Measurements from ENCODE around the gene COG5.

DNA sequence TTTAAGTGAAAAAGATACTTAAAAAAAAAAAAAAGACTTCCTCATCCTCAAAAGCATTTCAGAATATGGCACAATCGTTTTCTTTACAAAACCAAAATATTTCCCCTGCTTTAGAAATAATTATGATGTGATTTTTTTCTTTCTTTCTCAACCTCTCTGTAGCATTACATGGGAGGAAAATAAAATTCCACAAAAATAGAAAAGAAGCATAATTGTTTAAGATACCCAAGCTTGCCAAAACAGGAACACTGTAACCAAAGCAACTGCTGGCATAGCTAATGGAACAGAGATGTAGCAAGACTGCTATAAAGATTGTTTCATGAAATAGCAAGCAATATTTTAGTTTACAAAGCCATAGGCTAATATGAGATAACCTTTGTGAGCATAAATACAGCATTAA, 169.4 kb downstream of the COG5 start:
- TF ChIP-seq CTCF (tag by site-specific recombination; IDR thresholded peaks at IDR 0.05) (no peak), ZNF174 (tag by site-specific recombination; IDR thresholded peaks at IDR 0.05) (no peak), FEZF1 (tag by site-specific recombination; IDR thresholded peaks at IDR 0.05) (no peak), ZNF677 (tag by site-specific recombination; IDR thresholded peaks at IDR 0.05) (no peak), KLF17 (tag by site-specific recombination; IDR thresholded peaks at IDR 0.05) (no peak), ZBTB20 (tag by site-specific recombination; IDR thresholded peaks at IDR 0.05) (no peak), ZBTB1 (tag by site-specific recombination; IDR thresholded peaks at IDR 0.05) (no peak), ZNF510 (tag by site-specific recombination; IDR thresholded peaks at IDR 0.05; ENCODE audit: insufficient replicate concordance) (no peak), SETDB1 (IDR thresholded peaks at IDR 0.05; ENCODE audit: insufficient read length, low read length) (no peak), ZNF311 (tag by site-specific recombination; IDR thresholded peaks at IDR 0.05; ENCODE audit: borderline replicate concordance) (no peak), ZNF768 (tag by site-specific recombination; IDR thresholded peaks at IDR 0.05) (no peak), GLI4 (tag by site-specific recombination; IDR thresholded peaks at IDR 0.05) (no peak)
- TF ChIP-seq, protein P1, sequence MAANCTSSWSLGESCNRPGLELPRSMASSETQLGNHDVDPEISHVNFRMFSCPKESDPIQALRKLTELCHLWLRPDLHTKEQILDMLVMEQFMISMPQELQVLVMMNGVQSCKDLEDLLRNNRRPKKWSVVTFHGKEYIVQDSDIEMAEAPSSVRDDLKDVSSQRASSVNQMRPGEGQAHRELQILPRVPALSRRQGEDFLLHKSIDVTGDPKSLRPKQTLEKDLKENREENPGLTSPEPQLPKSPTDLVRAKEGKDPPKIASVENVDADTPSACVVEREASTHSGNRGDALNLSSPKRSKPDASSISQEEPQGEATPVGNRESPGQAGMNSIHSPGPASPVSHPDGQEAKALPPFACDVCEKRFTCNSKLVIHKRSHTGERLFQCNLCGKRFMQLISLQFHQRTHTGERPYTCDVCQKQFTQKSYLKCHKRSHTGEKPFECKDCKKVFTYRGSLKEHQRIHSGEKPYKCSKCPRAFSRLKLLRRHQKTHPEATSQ (tag by site-specific recombination; IDR thresholded peaks at IDR 0.05): no peak
- TF ChIP-seq, protein P2, sequence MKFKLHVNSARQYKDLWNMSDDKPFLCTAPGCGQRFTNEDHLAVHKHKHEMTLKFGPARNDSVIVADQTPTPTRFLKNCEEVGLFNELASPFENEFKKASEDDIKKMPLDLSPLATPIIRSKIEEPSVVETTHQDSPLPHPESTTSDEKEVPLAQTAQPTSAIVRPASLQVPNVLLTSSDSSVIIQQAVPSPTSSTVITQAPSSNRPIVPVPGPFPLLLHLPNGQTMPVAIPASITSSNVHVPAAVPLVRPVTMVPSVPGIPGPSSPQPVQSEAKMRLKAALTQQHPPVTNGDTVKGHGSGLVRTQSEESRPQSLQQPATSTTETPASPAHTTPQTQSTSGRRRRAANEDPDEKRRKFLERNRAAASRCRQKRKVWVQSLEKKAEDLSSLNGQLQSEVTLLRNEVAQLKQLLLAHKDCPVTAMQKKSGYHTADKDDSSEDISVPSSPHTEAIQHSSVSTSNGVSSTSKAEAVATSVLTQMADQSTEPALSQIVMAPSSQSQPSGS (tag by site-specific recombination; IDR thresholded peaks at IDR 0.05; ENCODE audit: low read depth): no peak

Data from HEK293 (cell line).